K562 (cell line): ENCODE results near the gene BPTF. TPM values are rescaled to one million over a fixed set of nuclear protein-coding genes. Genes with fewer than 3 reads are reported as not detected.

Source experiments
- CTBP1 ChIP-seq: fragments of 450-650 bp; IDR thresholded peaks from 2 replicates; pipeline ENCODE4 v1.6.1; 2016; ENCODE audit warnings: borderline replicate concordance
- GATAD2A ChIP-seq: fragments of 450-650 bp; IDR thresholded peaks from 2 replicates; pipeline ENCODE4 v1.6.1; 2017
- HCFC1 ChIP-seq: IDR thresholded peaks from 2 replicates; pipeline ENCODE4 v1.6.1; 2012; ENCODE audit warnings: low read depth, low read length, improper control_type of control experiment
- HDAC2 ChIP-seq: fragments of 450-650 bp; IDR thresholded peaks from 2 replicates; pipeline ENCODE4 v1.6.1; 2016; ENCODE audit warnings: mild to moderate bottlenecking
- MECOM ChIP-seq: fragments of 250-450 bp; sonication (Bioruptor Pico); IDR thresholded peaks from 2 replicates; pipeline ENCODE4 v1.8.0; 2022; ENCODE audit warnings: inconsistent platforms
- MLX ChIP-seq, 2 experiments: fragments of 450-650 bp in 1 of 2; sonication (generic) in 1 of 2; formaldehyde crosslinking; conservative IDR thresholded peaks; 2 replicates each; pipeline versions ENCODE4 v1.4.0 to v1.8.1; 2020 to 2022; ENCODE audit warnings: mild to moderate bottlenecking in 1 of 2, missing genetic modification reagents in 1 of 2
- NR2C2 ChIP-seq, 2 experiments: fragments of 200-800 bp in 1 of 2; sonication (Bioruptor generic) in 1 of 2; sonication (generic) in 1 of 2; formaldehyde crosslinking in 1 of 2; IDR thresholded peaks; 2 replicates each; pipeline versions ENCODE4 v1.6.1 to v1.8.0; 2016 to 2022; ENCODE audit warnings: mild to moderate bottlenecking in 1 of 2, missing compliant biosample characterization in 1 of 2, missing genetic modification characterization in 1 of 2, missing genetic modification reagents in 1 of 2
- PHB ChIP-seq: fragments of 250-450 bp; sonication (Bioruptor Pico); IDR thresholded peaks from 2 replicates; pipeline ENCODE4 v1.5.0; 2021
- RBFOX2 ChIP-seq: fragments of 200-400 bp; formaldehyde crosslinking; IDR thresholded peaks from 2 replicates; pipeline ENCODE4 v1.6.1; 2017; ENCODE audit warnings: low read depth, mild to moderate bottlenecking, low read length, moderate library complexity
- ZNF253 ChIP-seq: fragments of 250-450 bp; sonication (Bioruptor Pico); conservative IDR thresholded peaks from 2 replicates; pipeline ENCODE4 v1.6.1; 2021; ENCODE audit warnings: mild to moderate bottlenecking
- ZNF311 ChIP-seq: fragments of 250-450 bp; sonication (Bioruptor Pico); IDR thresholded peaks from 2 replicates; pipeline ENCODE4 v1.4.0; 2020; ENCODE audit warnings: mild to moderate bottlenecking, moderate library complexity
- ZNF316 ChIP-seq: fragments of 450-650 bp; IDR thresholded peaks from 2 replicates; pipeline ENCODE4 v1.6.1; 2016
- ZNF589 ChIP-seq: fragments of 200-800 bp; sonication (Bioruptor generic); IDR thresholded peaks from 2 replicates; pipeline ENCODE4 v1.6.1; 2016; ENCODE audit warnings: low read depth, missing genetic modification characterization, missing compliant biosample characterization
- ZNF592 ChIP-seq: fragments of 450-650 bp; IDR thresholded peaks from 2 replicates; pipeline ENCODE4 v1.6.1; 2017; ENCODE audit warnings: antibody characterized with exemption, mild to moderate bottlenecking
- polyA plus RNA-seq, 8 experiments: library from polyadenylated mRNA; depleted of rRNA in 4 of 8; stranded (reverse) in 5 of 8; unstranded in 3 of 8; fragments of >200 nt; fragmentation: Nextera tagmentation in 2 of 8; fragmentation: Illumina TruSeq in 1 of 8; extraction: Ambion mirVana in 2 of 8; extraction: Trizol in 1 of 8; gene quantifications; 2 replicates each; pipeline versions ENCODE4 v1.2.1 to v1.2.3, GENCODE V29; 2011 to 2014; ENCODE audit warnings: inconsistent platforms in 1 of 8, missing spikeins in 1 of 8
- total RNA-seq, 7 experiments: library from RNA; depleted of rRNA in 6 of 7; stranded (reverse); fragments of >200 nt in 6 of 7; fragmentation: Illumina TruSeq in 2 of 7; extraction: Trizol in 2 of 7; gene quantifications; 2 replicates each; pipeline versions ENCODE4 v1.2.1 to v1.2.3, GENCODE V29; 2011 to 2021; ENCODE audit warnings: low replicate concordance in 1 of 7
- TF ChIP-seq, protein P1 (sequence below): fragments of 200-400 bp; formaldehyde crosslinking; IDR thresholded peaks from 2 replicates; pipeline ENCODE4 v1.6.1; 2017; ENCODE audit warnings: mild to moderate bottlenecking, low read depth, low read length, moderate library complexity
- TF ChIP-seq, protein P2 (sequence below): sonication (generic); formaldehyde crosslinking; IDR thresholded peaks from 2 replicates; pipeline ENCODE4 v1.9.0; 2022; ENCODE audit warnings: mild to moderate bottlenecking, missing genetic modification reagents

Gene BPTF
- total and polyA plus RNA-seq, 9 of the 15 experiments (the other 6 are each of a cell fraction or from before 2014, with no cell fraction given), result 12.5 to 52.1 (median 26.9) TPM

DNA sequence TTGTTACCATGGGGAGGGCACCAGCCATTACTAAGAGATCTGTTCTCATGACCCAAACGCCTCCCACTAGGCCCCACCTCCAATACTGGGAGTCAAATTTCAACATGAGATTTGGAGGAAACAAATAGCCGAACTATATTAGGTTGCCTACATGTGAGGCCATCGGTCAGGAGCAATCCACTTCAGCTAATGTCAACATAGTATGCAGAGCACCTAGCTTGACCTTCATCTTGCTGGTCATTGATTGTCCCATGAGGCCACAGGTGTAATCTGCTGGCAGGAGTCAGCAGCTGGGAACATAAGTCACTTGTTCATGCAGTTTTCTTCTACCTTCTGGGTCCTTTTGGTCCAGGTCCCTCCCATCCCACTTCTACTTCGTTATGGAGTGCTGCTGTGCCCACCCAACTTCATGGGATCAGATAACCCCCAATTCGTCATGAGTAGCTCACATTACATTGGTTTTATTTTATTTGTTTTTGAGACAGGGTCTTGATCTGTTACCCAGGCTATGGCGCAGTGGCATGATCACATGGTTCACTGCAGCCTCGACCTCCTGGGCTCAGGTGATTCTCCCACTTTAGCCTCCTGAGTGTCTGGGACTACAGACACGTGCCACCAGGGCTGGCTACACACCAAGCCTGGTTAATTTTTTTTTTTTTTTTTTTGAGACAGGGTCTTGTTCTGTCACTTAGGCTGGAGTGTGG is 204.4 kb downstream of the BPTF start (continued):
- peak; percentile 78 for TF ChIP-seq ZNF592
- TF ChIP-seq GATAD2A, result no peak
- no peak for TF ChIP-seq ZNF316
- no peak for TF ChIP-seq RBFOX2
- TF ChIP-seq ZNF589 (CRISPR knock-in tag), result no peak
- 0 out of 2 replicates have a peak, but pooled peaks have one; percentile 12 for TF ChIP-seq MECOM (CRISPR knock-in tag)
- TF ChIP-seq, protein P1, sequence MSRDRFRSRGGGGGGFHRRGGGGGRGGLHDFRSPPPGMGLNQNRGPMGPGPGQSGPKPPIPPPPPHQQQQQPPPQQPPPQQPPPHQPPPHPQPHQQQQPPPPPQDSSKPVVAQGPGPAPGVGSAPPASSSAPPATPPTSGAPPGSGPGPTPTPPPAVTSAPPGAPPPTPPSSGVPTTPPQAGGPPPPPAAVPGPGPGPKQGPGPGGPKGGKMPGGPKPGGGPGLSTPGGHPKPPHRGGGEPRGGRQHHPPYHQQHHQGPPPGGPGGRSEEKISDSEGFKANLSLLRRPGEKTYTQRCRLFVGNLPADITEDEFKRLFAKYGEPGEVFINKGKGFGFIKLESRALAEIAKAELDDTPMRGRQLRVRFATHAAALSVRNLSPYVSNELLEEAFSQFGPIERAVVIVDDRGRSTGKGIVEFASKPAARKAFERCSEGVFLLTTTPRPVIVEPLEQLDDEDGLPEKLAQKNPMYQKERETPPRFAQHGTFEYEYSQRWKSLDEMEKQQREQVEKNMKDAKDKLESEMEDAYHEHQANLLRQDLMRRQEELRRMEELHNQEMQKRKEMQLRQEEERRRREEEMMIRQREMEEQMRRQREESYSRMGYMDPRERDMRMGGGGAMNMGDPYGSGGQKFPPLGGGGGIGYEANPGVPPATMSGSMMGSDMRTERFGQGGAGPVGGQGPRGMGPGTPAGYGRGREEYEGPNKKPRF, result no peak
- no peak for TF ChIP-seq PHB (CRISPR knock-in tag)
- TF ChIP-seq ZNF311 (CRISPR knock-in tag), result no peak
- TF ChIP-seq CTBP1, result peak; percentile 59; the same call in 1 of the 2 replicates
- no peak for TF ChIP-seq MLX (CRISPR knock-in tag; conservative IDR thresholded peaks at IDR 0.05)
- TF ChIP-seq HCFC1, result no peak
- no peak; the same call in 1 of the 2 replicates for TF ChIP-seq HDAC2
- TF ChIP-seq NR2C2 (CRISPR knock-in tag; IDR thresholded peaks at IDR 0.05), result no peak
- peak; percentile 55 for TF ChIP-seq NR2C2 (tag; IDR thresholded peaks at IDR 0.05)
- no peak for TF ChIP-seq ZNF253 (CRISPR knock-in tag)
- TF ChIP-seq, protein P2, sequence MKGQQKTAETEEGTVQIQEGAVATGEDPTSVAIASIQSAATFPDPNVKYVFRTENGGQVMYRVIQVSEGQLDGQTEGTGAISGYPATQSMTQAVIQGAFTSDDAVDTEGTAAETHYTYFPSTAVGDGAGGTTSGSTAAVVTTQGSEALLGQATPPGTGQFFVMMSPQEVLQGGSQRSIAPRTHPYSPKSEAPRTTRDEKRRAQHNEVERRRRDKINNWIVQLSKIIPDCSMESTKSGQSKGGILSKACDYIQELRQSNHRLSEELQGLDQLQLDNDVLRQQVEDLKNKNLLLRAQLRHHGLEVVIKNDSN (CRISPR knock-in tag), result peak; percentile 15; the same call in 1 of the 2 replicates
